Transverse colon (tissue), 4 donors: Measurements from ENCODE around the gene ALS2CL.

ENCODE experiments used
- POLR2A ChIP-seq: fragments of 450-650 bp; IDR thresholded peaks from one replicate; pipeline ENCODE4 v1.6.1; 2016; ENCODE audit warnings: antibody characterized with exemption, mild to moderate bottlenecking, moderate library complexity
- POLR2AphosphoS5 ChIP-seq, 3 donors: sonication (generic); formaldehyde crosslinking; IDR thresholded peaks; one replicate each; pipeline ENCODE4 v1.6.1; 2016; ENCODE audit warnings: antibody characterized with exemption in 3 of 3
- TF ChIP-seq, protein P1 (sequence below), 5 experiments: fragments of 200-600 bp in 3 of 5; fragments of 450-650 bp in 2 of 5; sonication (generic) in 3 of 5; IDR thresholded peaks; 1 replicate in 2 of 5; 2 replicates in 3 of 5; pipeline ENCODE4 v1.5.1; 2016 to 2017; ENCODE audit warnings: antibody characterized with exemption in 5 of 5, inconsistent platforms in 3 of 5, mild to moderate bottlenecking in 2 of 5, moderate library complexity in 1 of 5

DNA sequence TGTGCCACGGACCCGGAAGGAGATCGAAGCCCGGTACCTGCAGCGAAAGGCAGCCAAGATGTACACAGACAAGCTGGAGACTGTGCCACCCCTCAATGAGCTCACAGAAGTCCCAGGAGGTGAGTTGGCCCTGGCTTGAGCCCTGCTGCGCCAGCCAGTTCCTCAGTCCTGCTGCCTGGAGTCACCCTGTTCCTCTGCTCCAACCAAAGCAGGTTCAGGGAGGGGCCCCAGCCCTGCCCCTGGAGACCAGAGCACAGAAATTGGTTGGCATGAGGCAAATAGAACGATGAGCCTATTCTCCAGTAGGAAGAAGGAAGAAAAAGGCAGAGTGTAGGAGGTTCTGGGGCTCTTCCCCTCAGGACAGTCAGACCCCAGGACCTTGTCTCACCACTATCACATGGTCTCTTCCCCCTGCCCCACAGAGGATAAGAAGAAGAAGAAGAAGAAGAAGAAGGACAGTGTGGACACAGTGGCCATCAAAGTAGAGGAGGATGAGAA lies 15.7 kb upstream of the ALS2CL start:
- TF ChIP-seq, protein P1, sequence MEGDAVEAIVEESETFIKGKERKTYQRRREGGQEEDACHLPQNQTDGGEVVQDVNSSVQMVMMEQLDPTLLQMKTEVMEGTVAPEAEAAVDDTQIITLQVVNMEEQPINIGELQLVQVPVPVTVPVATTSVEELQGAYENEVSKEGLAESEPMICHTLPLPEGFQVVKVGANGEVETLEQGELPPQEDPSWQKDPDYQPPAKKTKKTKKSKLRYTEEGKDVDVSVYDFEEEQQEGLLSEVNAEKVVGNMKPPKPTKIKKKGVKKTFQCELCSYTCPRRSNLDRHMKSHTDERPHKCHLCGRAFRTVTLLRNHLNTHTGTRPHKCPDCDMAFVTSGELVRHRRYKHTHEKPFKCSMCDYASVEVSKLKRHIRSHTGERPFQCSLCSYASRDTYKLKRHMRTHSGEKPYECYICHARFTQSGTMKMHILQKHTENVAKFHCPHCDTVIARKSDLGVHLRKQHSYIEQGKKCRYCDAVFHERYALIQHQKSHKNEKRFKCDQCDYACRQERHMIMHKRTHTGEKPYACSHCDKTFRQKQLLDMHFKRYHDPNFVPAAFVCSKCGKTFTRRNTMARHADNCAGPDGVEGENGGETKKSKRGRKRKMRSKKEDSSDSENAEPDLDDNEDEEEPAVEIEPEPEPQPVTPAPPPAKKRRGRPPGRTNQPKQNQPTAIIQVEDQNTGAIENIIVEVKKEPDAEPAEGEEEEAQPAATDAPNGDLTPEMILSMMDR (IDR thresholded peaks at IDR 0.05): no peak
- TF ChIP-seq POLR2AphosphoS5 (IDR thresholded peaks at IDR 0.05) (no peak), POLR2A (no peak)
